Endodermal cell (in vitro differentiated cells): ENCODE measurements around the gene LDHD. TPM values are rescaled to one million over a fixed set of nuclear protein-coding genes. Genes with fewer than 3 reads are reported as not detected.
A peak's percentile ranks its signal among the peaks of the same experiment; 100 is the strongest.

Source experiments
- DNase-seq: peaks from one replicate; pipeline ENCODE4 v3.0.0-alpha.2; 2017
- H3K27ac ChIP-seq: 2 replicates; pipeline ENCODE4 v1.5.1; 2013; ENCODE audit warnings: mild to moderate bottlenecking, low read depth, low read length, moderate library complexity
- H3K27me3 ChIP-seq: 2 replicates; pipeline ENCODE4 v1.6.1; 2013; ENCODE audit warnings: mild to moderate bottlenecking, low read length, moderate library complexity; ENCODE audit not compliant: insufficient read depth, control insufficient read depth, poor library complexity, severe bottlenecking
- H3K36me3 ChIP-seq: 2 replicates; pipeline ENCODE4 v1.7.0; 2013; ENCODE audit warnings: mild to moderate bottlenecking, low read length, moderate library complexity; ENCODE audit not compliant: control insufficient read depth, insufficient read depth
- H3K4me1 ChIP-seq: one replicate; pipeline ENCODE4 v1.7.0; 2013; ENCODE audit warnings: low read length; ENCODE audit not compliant: control insufficient read depth, insufficient read depth
- H3K4me3 ChIP-seq: 2 replicates; pipeline ENCODE4 v1.5.1; 2013; ENCODE audit warnings: mild to moderate bottlenecking, low read length, moderate library complexity
- H3K9ac ChIP-seq: 2 replicates; pipeline ENCODE4 v1.6.1; 2013; ENCODE audit warnings: mild to moderate bottlenecking, low read length, moderate library complexity; ENCODE audit not compliant: poor library complexity, severe bottlenecking; ENCODE audit errors: extremely low read depth
- H3K9me3 ChIP-seq: 2 replicates; pipeline ENCODE4 v1.6.1; 2013; ENCODE audit warnings: mild to moderate bottlenecking, low read length, moderate library complexity; ENCODE audit not compliant: control insufficient read depth
- H3K27ac Mint-ChIP-seq: 2 replicates; pipeline ENCODE4 v1.8.0; 2020; ENCODE audit warnings: mixed read lengths
- H3K27me3 Mint-ChIP-seq: 2 replicates; pipeline ENCODE4 v1.8.0; 2021; ENCODE audit warnings: mild to moderate bottlenecking, mixed read lengths; ENCODE audit not compliant: insufficient read depth
- H3K36me3 Mint-ChIP-seq: 2 replicates; pipeline ENCODE4 v1.8.0; 2020; ENCODE audit warnings: low read depth, mixed read lengths
- H3K4me1 Mint-ChIP-seq: 2 replicates; pipeline ENCODE4 v1.8.0; 2020; ENCODE audit warnings: mixed read lengths
- H3K4me3 Mint-ChIP-seq: 2 replicates; pipeline ENCODE4 v1.8.0; 2020; ENCODE audit warnings: mild to moderate bottlenecking, moderate library complexity, mixed read lengths
- H3K9me3 Mint-ChIP-seq: 2 replicates; pipeline ENCODE4 v1.8.0; 2020; ENCODE audit warnings: mild to moderate bottlenecking, mixed read lengths
- CTCF ChIP-seq: fragments of 200-600 bp; sonication (generic); conservative IDR thresholded peaks from 2 replicates; pipeline ENCODE4 v1.5.0; 2021; ENCODE audit warnings: antibody characterized with exemption, mild to moderate bottlenecking
- WGBS, 2 experiments: methylation state at CpG; one replicate each; pipeline versions ENCODE4 v1.1.5 to v1.1.7; 2013; ENCODE audit warnings: missing lambda C conversion rate in 2 of 2, mixed read lengths in 1 of 2; ENCODE audit not compliant: insufficient coverage in 1 of 2, insufficient read length in 1 of 2; 5-methylcytosine and 5-hydroxymethylcytosine counted together
- total RNA-seq, 2 donors: library from RNA; stranded (reverse); fragmentation: NEBNext Ultra II Directional in 1 of 2; extraction: Animal tissue kit (Norgen Biotek cat#: 25700) in 1 of 2; gene quantifications; 2 replicates in 1 of 2; 3 replicates in 1 of 2; pipeline ENCODE4 v1.2.1, GENCODE V29; 2021

Gene LDHD
- total RNA-seq, 2 donors from 2014 or later: 1.4 to 4.3 TPM

- Histone ChIP-seq H3K27ac (no peak overlapping the region), H3K36me3 (peaks cover 7% of the 10 kb centered on the region), H3K27me3 (no peaks in the 10 kb centered on the region), H3K4me1 (peaks cover 25% of the 10 kb centered on the region), H3K4me3 (no peak overlapping the region), H3K9ac (no peak overlapping the region), H3K9me3 (no peaks in the 10 kb centered on the region)
- WGBS, 2 experiments: 95 to 100% methylated on average over 2 to 3 of the region's 3 CpGs
- H3K27me3 Mint-ChIP-seq: no peaks in the 10 kb centered on the region
- no peak for DNase-seq
- H3K27ac Mint-ChIP-seq: no peak overlapping the region
- TF ChIP-seq CTCF: no peak
- peaks cover 32% of the 10 kb centered on the region for H3K4me1 Mint-ChIP-seq
- H3K36me3 Mint-ChIP-seq: peaks cover 25% of the 10 kb centered on the region
- H3K4me3 Mint-ChIP-seq: no peak overlapping the region
- no peaks in the 10 kb centered on the region for H3K9me3 Mint-ChIP-seq
Observed at GRCh38 chr16:75101635-75102034, 14.9 kb downstream of the LDHD start.

GRCh38 chr16:75100603-75100990, 16.0 kb downstream of the LDHD start:
- DNase-seq: no peak
- H3K9me3 ChIP-seq: no peaks in the 10 kb centered on the region
- H3K36me3 ChIP-seq: peaks cover 7% of the 10 kb centered on the region
- Mint-ChIP-seq H3K36me3 (peaks cover 22% of the 10 kb centered on the region), H3K9me3 (no peaks in the 10 kb centered on the region), H3K27ac (no peak overlapping the region), H3K27me3 (no peaks in the 10 kb centered on the region), H3K4me1 (peaks cover 38% of the 10 kb centered on the region), H3K4me3 (no peak overlapping the region)
- H3K4me3 ChIP-seq: no peak overlapping the region
- TF ChIP-seq CTCF: no peak
- 84 to 92% methylated on average over 3 of the region's 3 CpGs for WGBS, 2 experiments
- H3K4me1 ChIP-seq: peaks cover 25% of the 10 kb centered on the region
- H3K27me3 ChIP-seq: no peaks in the 10 kb centered on the region
- no peak overlapping the region for H3K9ac ChIP-seq
- no peak overlapping the region for H3K27ac ChIP-seq

GRCh38 chr16:75099738-75100602, 16.6 kb downstream of the LDHD start:
- Histone ChIP-seq H3K9me3 (no peaks in the 10 kb centered on the region), H3K4me1 (peaks cover 25% of the 10 kb centered on the region), H3K27ac (peak overlapping the region; percentile 9), H3K36me3 (peaks cover 7% of the 10 kb centered on the region), H3K4me3 (no peak overlapping the region), H3K27me3 (no peaks in the 10 kb centered on the region), H3K9ac (no peak overlapping the region)
- H3K4me3 Mint-ChIP-seq: no peak overlapping the region
- H3K9me3 Mint-ChIP-seq: no peaks in the 10 kb centered on the region
- no peak for TF ChIP-seq CTCF
- DNase-seq: peak; percentile 68
- WGBS, 2 experiments: 84% methylated on average over 6 to 16 of the region's 16 CpGs
- peak overlapping the region; percentile 55 for H3K27ac Mint-ChIP-seq
- peaks cover 22% of the 10 kb centered on the region for H3K36me3 Mint-ChIP-seq
- H3K4me1 Mint-ChIP-seq: peaks cover 35% of the 10 kb centered on the region
- no peaks in the 10 kb centered on the region for H3K27me3 Mint-ChIP-seq
